Smooth muscle cell of the brain vasculature (primary cell): ENCODE data around the gene FBXO31.
"Not testable (repeated sequence)": the region's sequence is repeated elsewhere in the genome, so short reads cannot be mapped to it uniquely, and the experiment has no call there.

ENCODE experiments used
- DNase-seq: peaks from one replicate; pipeline ENCODE4 v3.0.0-alpha.2; 2012; ENCODE audit warnings: low read depth, low spot score

The FBXO31 gene

GRCh38 chr16:87344165-87344930 is 39.2 kb downstream of the FBXO31 start:
- DNase-seq, result no peak

DNA sequence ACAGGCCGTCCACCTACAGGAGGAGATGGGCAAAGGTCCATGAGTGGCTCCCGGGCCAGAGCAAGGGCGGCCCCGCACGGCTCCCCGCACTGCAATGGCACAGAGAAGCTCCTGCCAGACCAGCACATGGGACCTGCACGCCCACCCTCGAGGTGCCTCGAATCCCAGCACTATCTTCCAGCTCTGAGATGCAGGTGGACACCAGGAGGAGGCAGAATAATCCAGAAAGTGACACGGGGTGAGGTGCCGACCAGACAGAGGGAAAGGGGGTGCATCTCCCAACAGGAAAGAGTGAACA is 39.9 kb downstream of the FBXO31 start:
- no peak for DNase-seq

DNA sequence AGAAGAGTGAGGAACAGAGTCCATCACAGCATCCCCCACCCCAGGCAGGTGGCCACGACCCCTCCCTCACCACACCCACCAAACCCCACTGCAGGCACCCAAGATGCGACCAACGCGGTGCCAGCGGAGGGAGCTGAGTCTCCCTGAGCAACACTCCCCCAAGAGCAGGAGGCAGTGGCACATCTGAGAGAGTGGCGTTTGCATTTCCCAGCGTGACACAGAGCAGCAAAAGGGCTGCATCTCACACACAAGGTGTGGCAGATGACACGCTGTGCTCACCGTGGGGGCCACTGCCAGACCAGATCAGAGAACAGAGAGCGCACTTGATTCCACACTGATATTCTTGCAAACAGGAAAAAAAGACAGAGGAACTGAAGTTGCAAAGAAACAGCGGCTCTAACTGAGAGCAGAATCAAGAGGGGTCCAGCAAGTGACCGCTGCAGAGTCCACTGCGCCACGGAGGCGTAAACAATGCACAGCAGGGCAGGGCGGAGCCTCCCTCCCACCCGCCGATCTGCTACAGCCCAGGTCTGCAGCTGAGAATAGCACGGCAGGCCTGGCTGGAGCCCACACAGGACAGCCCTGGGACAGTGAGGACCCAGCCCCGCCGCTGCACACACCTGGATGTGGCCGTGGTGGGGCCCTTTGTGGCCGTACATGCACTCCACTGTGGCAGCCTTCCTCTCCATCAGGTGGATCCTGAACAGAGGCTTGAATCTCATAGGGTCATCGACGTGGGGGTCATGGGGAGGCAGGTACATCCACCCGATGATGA is 40.4 kb downstream of the FBXO31 start:
- DNase-seq, result no peak

DNA sequence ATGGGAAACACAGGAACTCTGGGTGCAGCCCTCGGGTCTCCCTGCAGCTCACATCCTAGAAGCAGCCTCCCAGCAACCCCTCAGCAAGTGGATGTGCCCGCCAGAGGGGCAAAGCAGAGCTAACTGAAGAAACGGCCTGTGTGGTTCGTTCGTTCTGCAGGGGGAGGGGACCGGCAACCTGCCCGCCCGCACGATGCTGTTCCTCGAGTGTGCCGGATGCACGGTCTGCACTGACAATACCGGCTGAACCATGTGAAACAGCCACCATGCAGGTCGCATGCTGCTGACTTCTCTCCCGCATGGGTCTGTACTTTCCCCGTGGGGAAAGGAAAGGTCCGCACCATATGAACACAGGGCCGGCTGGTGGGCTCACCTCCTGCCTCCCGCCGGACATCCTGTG is 41.1 kb downstream of the FBXO31 start:
- no peak for DNase-seq

DNA sequence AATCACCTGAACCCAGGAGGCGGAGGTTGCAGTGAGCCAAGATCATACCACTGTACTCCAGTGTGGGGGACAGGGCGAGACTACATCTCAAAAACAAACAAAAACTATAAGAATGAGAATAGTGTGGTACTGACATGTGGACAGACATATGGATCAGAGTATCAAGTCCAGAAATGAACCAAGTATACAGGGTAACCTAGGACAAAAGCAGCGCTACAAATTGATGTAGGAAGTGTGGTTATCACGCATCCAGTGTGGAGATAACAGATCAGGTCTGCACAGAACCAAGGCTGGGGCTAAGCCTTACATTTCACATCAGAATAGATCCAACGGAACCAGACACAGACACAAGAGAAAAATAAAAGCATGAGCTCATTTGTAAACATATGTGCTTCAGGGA is 43.4 kb downstream of the FBXO31 start:
- no peak for DNase-seq

DNA sequence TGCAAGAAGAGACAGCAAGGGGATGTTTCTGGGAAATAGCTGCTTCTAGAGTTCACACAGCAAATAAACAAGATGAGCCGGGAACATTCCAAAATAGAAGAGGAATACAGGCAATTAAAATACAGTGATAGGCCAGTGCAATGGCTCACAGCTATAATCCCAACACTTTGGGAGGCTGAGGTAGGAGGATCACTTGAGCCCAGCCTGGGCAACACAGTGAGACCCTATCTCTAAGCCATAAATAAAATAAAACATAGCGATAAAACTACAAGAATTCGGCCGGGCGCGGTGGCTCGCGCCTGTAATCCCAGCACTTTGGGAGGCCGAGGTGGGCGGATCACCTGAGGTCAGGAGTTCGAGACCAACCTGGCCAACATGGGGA is 43.9 kb downstream of the FBXO31 start:
- DNase-seq, result not testable (repeated sequence)

- no peak for DNase-seq
Observed at GRCh38 chr16:87339086-87339723, 44.4 kb downstream of the FBXO31 start.

- no peak for DNase-seq
Observed at GRCh38 chr16:87338155-87338765, 45.3 kb downstream of the FBXO31 start.

- no peak for DNase-seq
Observed at GRCh38 chr16:87337262-87337771, 46.3 kb downstream of the FBXO31 start.

DNA sequence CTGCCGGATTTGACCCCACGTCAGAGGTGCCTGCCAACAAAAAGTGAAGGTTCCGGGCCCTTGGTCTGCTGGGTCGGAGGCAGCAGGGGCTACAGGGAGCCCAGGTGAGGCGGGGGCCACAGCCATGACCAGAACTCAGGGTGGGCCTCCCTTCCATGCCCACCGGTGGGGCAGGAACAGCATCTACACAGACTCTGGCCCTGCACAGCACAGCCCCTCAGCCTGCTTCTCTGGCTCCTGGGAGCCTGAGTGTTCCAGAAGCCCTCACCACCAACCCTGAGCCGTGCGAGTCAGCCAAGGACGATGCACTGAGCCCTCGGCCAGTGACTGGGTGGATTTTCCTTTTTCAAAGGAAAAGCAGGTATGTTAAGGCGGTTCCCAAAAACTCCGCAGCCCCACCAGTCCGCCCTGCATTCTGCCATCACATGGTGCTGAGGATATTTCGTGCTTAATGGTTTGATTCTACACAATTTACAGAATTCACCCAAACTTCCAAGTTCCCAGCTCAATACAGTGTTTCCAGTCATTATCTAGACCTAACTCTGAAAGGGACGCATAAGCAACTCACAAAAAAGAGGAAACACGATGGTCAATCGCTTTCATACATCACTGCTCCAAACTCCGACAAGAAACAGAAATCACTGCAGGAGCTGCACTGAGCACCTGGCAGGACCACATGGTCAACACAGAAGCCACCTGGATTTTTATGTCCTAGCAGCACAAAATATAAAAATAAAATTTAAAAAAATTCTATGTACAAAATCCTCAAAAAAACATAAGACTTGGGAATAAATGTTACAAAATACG is 46.9 kb downstream of the FBXO31 start:
- DNase-seq, result no peak

DNA sequence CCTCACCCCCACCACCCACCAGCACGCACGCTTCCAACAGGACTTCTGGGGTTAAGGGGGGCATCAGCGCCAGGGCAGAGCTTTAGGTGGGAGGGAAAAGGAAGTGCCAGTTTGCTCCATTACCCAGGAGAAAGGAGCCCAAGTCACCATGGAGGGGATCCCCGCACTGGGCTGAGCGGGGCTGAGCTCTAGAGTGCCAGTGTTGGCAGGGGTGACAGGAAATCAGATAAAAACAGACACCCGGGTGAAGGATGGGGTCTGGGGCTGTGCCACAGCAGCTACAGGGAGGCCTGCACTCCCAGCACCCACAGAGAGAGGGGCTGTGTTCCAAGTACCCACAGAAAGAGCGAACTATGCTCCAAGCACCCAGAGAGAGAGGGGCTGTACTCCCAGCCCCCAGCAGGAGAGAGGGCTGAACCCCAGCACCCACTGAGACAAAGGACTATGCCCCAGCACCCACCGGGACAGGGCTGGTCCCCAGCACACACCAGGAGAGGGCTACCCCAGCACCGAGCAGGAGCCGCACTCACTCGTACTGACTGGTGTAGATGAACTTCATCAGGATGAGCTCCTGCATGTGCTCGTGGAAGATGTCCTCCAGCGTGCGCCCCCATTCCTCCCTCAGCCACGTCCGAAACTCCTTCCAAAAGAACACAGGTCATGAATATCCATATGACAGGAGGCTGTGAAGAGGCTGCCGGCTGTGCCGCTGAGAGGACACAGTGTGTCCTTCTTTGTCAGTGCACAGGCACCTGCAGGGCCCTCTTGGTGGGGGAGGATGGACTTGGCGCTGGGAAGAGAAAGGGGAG is 47.7 kb downstream of the FBXO31 start:
- DNase-seq, result no peak

DNA sequence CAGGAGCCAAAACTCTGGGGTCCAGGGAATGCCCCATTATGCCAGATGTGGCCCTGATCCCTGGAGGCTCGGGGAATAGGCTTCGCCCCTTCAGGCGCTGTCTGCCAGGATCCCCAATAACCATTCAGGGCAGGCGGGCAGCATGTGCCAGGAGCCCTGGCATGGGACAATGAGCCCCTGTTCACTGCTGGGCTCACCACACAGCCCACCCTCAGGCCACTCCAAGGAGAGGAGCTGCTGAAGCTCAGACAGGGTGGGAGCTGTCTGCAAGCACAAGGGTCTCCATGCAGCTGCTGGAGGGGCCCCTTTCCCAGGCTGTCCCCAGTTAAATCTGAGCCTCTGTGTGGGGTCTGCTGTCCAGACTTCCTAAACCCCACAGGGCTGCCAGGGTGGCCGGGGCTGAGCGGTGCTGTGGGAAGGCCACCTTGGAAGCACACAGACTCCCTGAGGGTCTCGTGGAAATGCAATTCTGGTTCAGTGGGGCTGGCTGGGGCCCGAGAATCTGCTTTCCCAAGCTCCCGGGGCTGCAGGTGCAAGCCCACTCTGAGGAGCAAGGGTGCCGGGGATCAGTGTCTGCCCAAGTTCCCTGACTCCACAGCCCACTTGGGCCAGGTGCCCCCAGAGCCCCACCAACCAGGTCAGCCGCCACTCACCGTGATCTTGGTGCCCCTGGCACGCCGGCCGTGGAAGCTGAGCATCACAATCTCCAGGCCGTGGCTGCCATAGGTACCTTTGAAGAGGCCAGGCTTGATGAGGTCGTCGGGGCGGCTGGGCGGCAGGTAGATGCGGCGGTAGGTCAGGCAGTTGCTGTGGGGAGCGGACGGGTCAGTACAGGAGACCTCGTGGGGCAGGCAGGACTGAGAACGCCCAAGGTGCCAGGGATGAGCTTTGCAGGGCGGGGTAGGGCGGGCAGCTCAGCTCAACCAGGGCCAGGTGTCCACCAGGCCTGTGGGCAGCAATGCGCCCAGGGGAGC is 48.6 kb downstream of the FBXO31 start:
- no peak for DNase-seq

- no peak for DNase-seq
Observed at GRCh38 chr16:87333581-87334331, 49.8 kb downstream of the FBXO31 start.

GRCh38 chr16:87333101-87333500 is 50.5 kb downstream of the FBXO31 start:
- no peak for DNase-seq

GRCh38 chr16:87332150-87332549 is 51.4 kb downstream of the FBXO31 start:
- no peak for DNase-seq

DNA sequence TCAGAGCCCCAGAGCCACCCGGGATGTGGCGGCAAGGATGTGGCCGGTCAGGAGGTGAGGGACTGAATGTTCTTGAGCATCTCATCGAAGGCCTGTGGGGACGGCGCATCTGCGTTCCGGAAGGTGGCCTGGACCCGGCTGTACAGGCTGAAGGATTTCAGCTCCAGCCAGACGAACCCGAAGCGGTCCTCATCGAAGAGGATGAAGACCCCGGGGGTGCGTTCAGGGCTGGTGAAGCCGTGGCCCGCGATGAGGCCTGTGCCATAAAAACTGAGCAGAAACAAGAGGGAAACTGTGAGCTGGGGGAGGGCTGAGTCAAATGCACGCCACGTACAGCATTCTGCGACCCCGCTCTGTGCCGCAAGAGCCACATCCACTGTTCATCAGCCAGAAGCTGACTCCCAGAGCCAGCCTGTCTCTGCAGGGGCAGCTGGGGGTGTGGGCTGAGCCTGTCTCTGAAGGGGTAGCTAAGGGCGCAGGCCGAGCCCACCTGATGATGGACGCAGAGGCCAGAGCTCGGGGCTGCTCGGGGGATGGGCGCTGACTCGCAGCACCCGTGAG is 52.3 kb downstream of the FBXO31 start:
- no peak for DNase-seq

DNA sequence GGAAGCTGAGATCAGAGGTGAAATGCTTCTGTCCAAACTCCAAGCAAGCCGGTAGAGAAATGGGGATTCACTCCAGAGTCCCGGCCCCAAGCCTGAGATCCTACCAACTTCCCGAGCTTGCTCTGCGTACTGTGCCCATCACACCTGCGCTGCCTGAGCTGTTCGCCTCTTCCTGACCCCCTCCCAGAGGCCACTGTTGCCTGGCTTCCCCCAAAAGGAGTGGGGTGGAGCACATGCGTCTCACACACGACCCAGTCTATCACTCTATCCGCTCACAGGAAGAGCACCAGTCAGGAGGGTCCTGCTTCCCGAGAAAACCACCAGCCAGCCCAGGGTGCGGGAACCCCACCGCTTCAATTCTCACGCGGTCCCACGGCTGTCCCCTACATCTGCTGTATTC is 52.9 kb downstream of the FBXO31 start:
- DNase-seq, result no peak

GRCh38 chr16:87330257-87330624 is 53.3 kb downstream of the FBXO31 start:
- DNase-seq, result no peak
